IPS-18c (cell line): ENCODE data around the gene DMD.

Experiments
- H3K4me3 ChIP-seq: 2 replicates; pipeline ENCODE4 v1.7.0; 2013; ENCODE audit warnings: low read depth, mild to moderate bottlenecking, low read length, moderate library complexity; ENCODE audit not compliant: insufficient read depth
- H3K9me3 ChIP-seq: one replicate; pipeline ENCODE4 v1.6.1; 2013; ENCODE audit warnings: mild to moderate bottlenecking, low read length, moderate library complexity; ENCODE audit not compliant: control insufficient read depth, insufficient read depth

Gene DMD

GRCh38 chrX:33175201-33175600 is 36.1 kb downstream of the DMD start:
- peaks cover 2% of the 10 kb centered on the region for H3K9me3 ChIP-seq
- no peak overlapping the region for H3K4me3 ChIP-seq

- Histone ChIP-seq H3K9me3 (peaks cover 2% of the 10 kb centered on the region), H3K4me3 (no peak overlapping the region)
Observed at GRCh38 chrX:33171041-33171440, 40.3 kb downstream of the DMD start.

- Histone ChIP-seq H3K4me3 (no peak overlapping the region), H3K9me3 (no peaks in the 10 kb centered on the region)
Observed at GRCh38 chrX:33161829-33162228, 49.5 kb downstream of the DMD start.

- Histone ChIP-seq H3K4me3 (no peak overlapping the region), H3K9me3 (no peaks in the 10 kb centered on the region)
Observed at GRCh38 chrX:33160273-33160672, 51.1 kb downstream of the DMD start.

GRCh38 chrX:33156152-33156726 is 55.1 kb downstream of the DMD start:
- no peak overlapping the region for H3K4me3 ChIP-seq

GRCh38 chrX:33149580-33149979 is 61.8 kb downstream of the DMD start:
- Histone ChIP-seq H3K4me3 (no peak overlapping the region), H3K9me3 (no peaks in the 10 kb centered on the region)

More at GRCh38 chrX:33156152-33156726, 55.1 kb downstream of the DMD start:
- no peaks in the 10 kb centered on the region for H3K9me3 ChIP-seq

GRCh38 chrX:33149085-33149484 is 62.3 kb downstream of the DMD start:
- Histone ChIP-seq H3K9me3 (no peaks in the 10 kb centered on the region), H3K4me3 (no peak overlapping the region)

GRCh38 chrX:33142331-33142730 is 69.0 kb downstream of the DMD start:
- Histone ChIP-seq H3K4me3 (no peak overlapping the region), H3K9me3 (no peaks in the 10 kb centered on the region)

- no peak overlapping the region for H3K4me3 ChIP-seq
Observed at GRCh38 chrX:33138677-33139249, 72.6 kb downstream of the DMD start.

GRCh38 chrX:33134164-33134563 is 77.2 kb downstream of the DMD start:
- H3K4me3 ChIP-seq = no peak overlapping the region
- H3K9me3 ChIP-seq = no peaks in the 10 kb centered on the region

More at GRCh38 chrX:33138677-33139249, 72.6 kb downstream of the DMD start:
- H3K9me3 ChIP-seq = no peaks in the 10 kb centered on the region

- no peak overlapping the region for H3K4me3 ChIP-seq
- H3K9me3 ChIP-seq = no peaks in the 10 kb centered on the region
Observed at GRCh38 chrX:33133320-33133719, 78.0 kb downstream of the DMD start.

GRCh38 chrX:33132569-33132968 is 78.8 kb downstream of the DMD start:
- H3K9me3 ChIP-seq = no peaks in the 10 kb centered on the region
- H3K4me3 ChIP-seq = no peak overlapping the region

GRCh38 chrX:33129607-33130006 is 81.7 kb downstream of the DMD start:
- no peaks in the 10 kb centered on the region for H3K9me3 ChIP-seq
- no peak overlapping the region for H3K4me3 ChIP-seq

GRCh38 chrX:33128048-33128805 is 83.1 kb downstream of the DMD start:
- Histone ChIP-seq H3K4me3 (no peak overlapping the region), H3K9me3 (no peaks in the 10 kb centered on the region)

GRCh38 chrX:33126469-33126868 is 84.9 kb downstream of the DMD start:
- H3K4me3 ChIP-seq = no peak overlapping the region
- H3K9me3 ChIP-seq = no peaks in the 10 kb centered on the region

GRCh38 chrX:33109858-33110257 is 101.5 kb downstream of the DMD start:
- H3K9me3 ChIP-seq = no peaks in the 10 kb centered on the region
- H3K4me3 ChIP-seq = no peak overlapping the region

- H3K9me3 ChIP-seq = no peaks in the 10 kb centered on the region
- no peak overlapping the region for H3K4me3 ChIP-seq
Observed at GRCh38 chrX:33106737-33107136, 104.6 kb downstream of the DMD start.

GRCh38 chrX:33095079-33095478 is 116.3 kb downstream of the DMD start:
- H3K4me3 ChIP-seq = no peak overlapping the region
- peaks cover 3% of the 10 kb centered on the region for H3K9me3 ChIP-seq
